Measurements from ENCODE around the gene MDN1. TPM values are rescaled to one million over a fixed set of nuclear protein-coding genes. Genes with fewer than 3 reads are reported as not detected.

The MDN1 gene
- total RNA-seq, 1 experiment from 2014 or later, result 53.6 TPM

GRCh38 chr6:89611666-89612065 lies 207.9 kb downstream of the MDN1 start:
- CTCF ChIA-PET, result no interaction called here
- ATAC-seq (no peak), DNase-seq (ENCODE audit: low read depth, low spot score) (no peak)
- BruUV-seq (replicated peaks), result no TSS peak
- Histone ChIP-seq H3K79me2 (ENCODE audit: insufficient read depth, low read length) (no peaks in the 10 kb centered on the region), H3K4me3 (replicated peaks in 1 of 2; ENCODE audit: low read depth in 1 of 2, low read length in 2 of 2) (no peak overlapping the region), H3K27ac (ENCODE audit: low read depth, low read length) (no peak overlapping the region), H3K9me2 (ENCODE audit: insufficient read depth) (no peaks in the 10 kb centered on the region), H3K9me3 (ENCODE audit: control insufficient read depth in 1 of 2, insufficient read depth in 1 of 2, low read depth in 1 of 2, low read length in 2 of 2) (no peaks in the 10 kb centered on the region), H3K9ac (ENCODE audit: low read length) (no peak overlapping the region), H3K4me2 (ENCODE audit: low read length) (no peak overlapping the region), H3K36me3 (ENCODE audit: control insufficient read depth in 1 of 2, insufficient read depth in 2 of 2, low read length in 2 of 2) (no peaks in the 10 kb centered on the region), H3K4me1 (ENCODE audit: control insufficient read depth in 1 of 2, insufficient read depth in 2 of 2, low read length in 2 of 2) (no peaks in the 10 kb centered on the region), H4K20me1 (ENCODE audit: insufficient read depth) (no peaks in the 10 kb centered on the region), H2AFZ (ENCODE audit: low read depth, low read length, poor library complexity, severe bottlenecking) (no peak overlapping the region), H3K27me3 (ENCODE audit: insufficient read depth, low read length) (no peaks in the 10 kb centered on the region)
- no peak for TF ChIP-seq YY1 (IDR thresholded peaks at IDR 0.05; ENCODE audit: extremely low read depth, insufficient replicate concordance, low read depth, low read length)
- no peak for TF ChIP-seq ELF1 (IDR thresholded peaks at IDR 0.05; ENCODE audit: borderline replicate concordance, low read depth)
- TF ChIP-seq CTCF (IDR thresholded peaks at IDR 0.05 in 2 of 3, conservative IDR thresholded peaks at IDR 0.05 in 1 of 3; ENCODE audit: borderline replicate concordance in 1 of 3, insufficient read depth in 1 of 3, low read depth in 2 of 3, low read length in 2 of 3), result no peak
- no peak for TF ChIP-seq EZH2 (IDR thresholded peaks at IDR 0.05)
- no peak for TF ChIP-seq EGR1 (IDR thresholded peaks at IDR 0.05; ENCODE audit: low read depth)
- TF ChIP-seq ZFX (IDR thresholded peaks at IDR 0.05), result no peak
- no peak for TF ChIP-seq ZNF274 (IDR thresholded peaks at IDR 0.05; ENCODE audit: low read depth, low read length)
- TF ChIP-seq TCF7L2 (IDR thresholded peaks at IDR 0.05; ENCODE audit: borderline replicate concordance, extremely low read depth, insufficient read depth, insufficient read length), result no peak
- no peak for TF ChIP-seq SIN3A (IDR thresholded peaks at IDR 0.05; ENCODE audit: low read depth)
- TF ChIP-seq REST (IDR thresholded peaks at IDR 0.05; ENCODE audit: low read depth), result no peak
- TF ChIP-seq SRF (IDR thresholded peaks at IDR 0.05; ENCODE audit: low read depth), result no peak
- TF ChIP-seq ZBTB33 (IDR thresholded peaks at IDR 0.05; ENCODE audit: extremely low read depth, insufficient replicate concordance, low read length), result no peak
- no peak for TF ChIP-seq MAX (IDR thresholded peaks at IDR 0.05)
- no peak for TF ChIP-seq POLR2A (IDR thresholded peaks at IDR 0.05; ENCODE audit: borderline replicate concordance, extremely low read depth, insufficient read depth, insufficient read length)
- no peak for TF ChIP-seq SP1 (IDR thresholded peaks at IDR 0.05; ENCODE audit: low read depth)
- no peak for TF ChIP-seq JUND (IDR thresholded peaks at IDR 0.05)
- TF ChIP-seq, protein P1, sequence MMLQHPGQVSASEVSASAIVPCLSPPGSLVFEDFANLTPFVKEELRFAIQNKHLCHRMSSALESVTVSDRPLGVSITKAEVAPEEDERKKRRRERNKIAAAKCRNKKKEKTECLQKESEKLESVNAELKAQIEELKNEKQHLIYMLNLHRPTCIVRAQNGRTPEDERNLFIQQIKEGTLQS (IDR thresholded peaks at IDR 0.05), result no peak
- no peak for TF ChIP-seq CEBPB (IDR thresholded peaks at IDR 0.05; ENCODE audit: low read depth)
- no peak for TF ChIP-seq POLR2AphosphoS5 (IDR thresholded peaks at IDR 0.05; ENCODE audit: low read depth, low read length)
- RAD21 ChIA-PET (ENCODE audit: low non-redundant PET in 1 of 2, low total read pairs in 2 of 2, uncharacterized antibody in 2 of 2, unreplicated experiment in 2 of 2), result no interaction called here
- POLR2A ChIA-PET, result no interaction called here
- intact Hi-C loops (cut with micrococcal nuclease), result loop anchor here (10.0 kb wide), 1 partner anchor 487 kb away; no protein-coding TSS in a partner anchor
